GM15510 (cell line): ENCODE measurements around the gene LIN7A.

Experiments used
- POLR2A ChIP-seq: IDR thresholded peaks from 3 replicates; pipeline ENCODE4 v1.6.1; 2011; ENCODE audit warnings: borderline replicate concordance; ENCODE audit not compliant: insufficient read length; ENCODE audit errors: extremely low read depth

The LIN7A gene

DNA sequence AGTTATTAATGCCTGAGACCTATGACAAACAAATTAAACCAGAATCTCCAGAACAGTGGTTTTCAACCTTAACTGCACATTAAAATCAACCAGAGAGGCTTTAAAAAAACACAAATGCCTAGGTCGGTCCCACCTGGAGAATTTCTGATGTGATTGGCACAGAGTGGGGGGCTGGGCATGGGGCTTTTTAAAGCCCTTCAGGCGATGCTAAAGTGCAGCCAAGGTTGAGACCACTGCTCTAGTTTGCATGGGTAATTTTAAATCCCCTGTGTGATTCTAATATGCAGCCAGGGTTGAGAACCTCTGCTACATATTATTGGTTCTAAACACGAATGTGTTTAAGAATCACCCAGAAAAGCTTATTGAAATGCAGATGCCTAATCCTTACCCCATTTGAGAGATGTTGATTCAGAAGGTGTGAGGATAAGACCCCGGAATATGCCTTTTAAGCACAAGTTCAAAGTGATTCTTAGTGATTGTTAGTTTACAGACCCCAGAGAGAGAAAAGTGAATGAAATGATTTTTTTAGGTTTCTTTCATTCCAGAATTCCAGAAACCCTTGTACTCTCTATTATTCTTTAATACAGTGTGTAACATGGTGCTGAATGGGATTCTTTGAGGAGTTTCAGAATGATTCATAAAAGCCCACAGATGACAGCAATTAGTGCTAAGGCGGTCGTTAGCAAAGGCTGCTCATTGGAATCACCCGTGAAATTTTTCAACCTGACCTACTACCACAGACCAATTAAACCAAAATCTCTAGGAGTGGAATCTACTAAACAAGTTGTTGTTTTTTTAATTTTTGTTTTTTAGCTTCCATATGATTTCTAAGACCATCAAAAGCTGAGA is 44.9 kb downstream of the LIN7A start:
- TF ChIP-seq POLR2A: no peak

DNA sequence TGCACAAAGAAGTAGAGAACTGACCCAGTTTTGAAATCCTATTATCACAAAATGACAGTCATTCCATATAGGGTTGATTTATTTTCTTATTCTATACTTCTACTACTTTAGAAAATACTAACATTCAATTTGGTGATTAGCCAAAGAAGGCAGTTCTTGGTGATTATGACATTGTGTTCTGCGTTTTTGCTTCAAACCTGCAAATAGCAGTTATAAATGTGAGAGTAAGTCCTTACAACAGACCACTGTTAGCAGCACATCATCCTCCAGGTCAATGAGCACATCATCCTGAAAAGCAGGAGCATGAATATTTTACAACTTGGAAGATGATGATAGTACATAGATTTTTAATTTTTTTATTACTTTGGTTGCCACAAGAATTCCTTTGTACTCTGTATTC is 53.1 kb downstream of the LIN7A start:
- no peak for TF ChIP-seq POLR2A

DNA sequence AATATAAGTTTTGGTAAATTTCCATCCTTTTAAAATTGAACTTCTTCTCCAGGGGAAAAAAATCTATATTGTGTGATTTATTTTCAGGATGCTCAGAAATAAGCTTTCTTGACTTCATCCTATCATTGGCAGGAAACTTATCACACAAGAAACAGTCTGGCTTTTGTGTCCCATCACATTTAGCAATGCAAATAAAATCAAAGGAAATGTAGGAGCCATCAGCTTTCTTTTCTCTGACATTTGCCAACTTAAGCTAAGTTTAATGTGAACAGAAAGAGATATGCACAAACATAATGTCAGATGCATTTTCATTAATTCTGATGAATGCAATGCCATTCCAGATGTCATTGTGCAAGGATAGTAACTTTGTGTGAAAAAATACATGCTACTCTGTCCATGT is 56.6 kb downstream of the LIN7A start:
- TF ChIP-seq POLR2A: no peak

DNA sequence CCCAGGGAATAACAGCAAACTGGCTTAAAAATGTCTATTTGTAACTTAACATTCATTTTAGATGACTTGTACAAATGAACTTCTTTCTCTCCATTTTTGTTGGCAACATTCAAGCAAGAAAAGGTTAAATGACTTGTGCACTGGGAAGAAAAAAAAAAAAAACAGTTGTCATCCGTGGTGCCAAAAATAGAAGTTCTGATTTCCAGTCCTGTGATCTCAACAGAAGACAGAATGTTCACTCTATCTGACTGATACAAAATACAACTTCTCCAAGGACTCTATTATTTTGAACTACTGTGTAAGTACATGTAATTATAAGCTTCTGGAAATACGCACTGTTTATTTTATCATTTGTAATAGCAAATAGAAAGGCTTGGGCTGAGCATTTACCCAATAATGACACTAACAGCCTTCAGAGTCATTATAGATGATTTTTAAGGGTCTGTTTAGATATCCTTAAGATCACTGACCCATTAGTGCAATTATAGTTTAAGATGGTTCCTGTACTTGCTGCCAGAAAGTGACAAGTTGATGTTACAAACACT is 59.9 kb downstream of the LIN7A start:
- no peak for TF ChIP-seq POLR2A

DNA sequence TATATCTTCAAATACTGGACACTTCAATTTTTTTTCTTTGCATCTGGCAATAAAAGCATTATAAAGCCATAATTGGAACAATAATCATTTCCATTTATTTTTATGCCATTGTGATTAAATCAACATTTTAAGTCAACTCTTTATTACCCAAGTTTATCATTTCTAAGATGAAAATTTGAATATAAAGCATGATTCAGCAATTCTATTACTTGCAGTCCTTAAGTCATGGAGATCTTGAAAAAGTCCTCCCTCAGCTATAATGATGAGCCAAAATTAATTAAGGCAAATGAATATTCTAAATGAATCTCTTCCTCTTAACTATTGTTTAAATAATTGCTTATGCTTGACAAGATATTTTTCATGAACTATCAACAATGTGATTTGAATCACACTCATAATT is 65.7 kb downstream of the LIN7A start:
- no peak for TF ChIP-seq POLR2A

DNA sequence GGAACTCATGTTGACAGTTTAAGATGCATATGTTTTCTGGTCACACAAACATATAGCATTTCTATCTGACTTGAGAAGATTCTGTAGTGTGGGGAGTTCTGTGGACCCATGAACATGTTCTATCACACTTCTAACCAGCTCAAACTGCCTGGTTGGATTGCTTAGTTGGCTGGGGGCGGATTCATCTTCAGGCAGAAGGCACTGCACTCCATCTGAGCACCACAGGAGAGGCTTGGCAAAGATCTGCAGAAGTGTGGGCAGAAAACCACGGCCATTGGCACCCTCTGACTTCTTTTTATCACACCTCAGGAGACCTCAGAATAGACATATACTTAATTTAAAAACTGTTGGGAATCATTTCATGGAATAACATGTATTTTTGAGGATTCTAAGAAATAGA is 68.5 kb downstream of the LIN7A start:
- no peak for TF ChIP-seq POLR2A

DNA sequence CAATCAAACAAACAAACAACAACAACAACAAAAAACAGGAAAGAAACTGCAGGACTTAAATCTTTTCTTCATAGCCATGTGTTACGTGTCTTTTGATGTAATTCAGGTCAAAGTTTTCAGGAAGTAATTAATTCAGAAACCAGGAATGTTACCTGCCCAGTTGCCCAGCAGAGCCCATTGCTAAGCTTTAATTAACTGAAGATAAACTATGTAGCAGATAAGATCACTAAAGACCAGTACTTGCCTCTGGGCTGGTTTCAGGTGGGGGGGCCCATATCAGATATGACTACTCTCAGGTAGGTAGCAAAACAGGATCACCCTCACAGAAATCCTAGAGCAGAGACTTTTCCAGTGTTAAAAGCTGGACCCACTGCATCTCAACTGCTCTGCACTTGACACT is 69.2 kb downstream of the LIN7A start:
- TF ChIP-seq POLR2A: no peak

DNA sequence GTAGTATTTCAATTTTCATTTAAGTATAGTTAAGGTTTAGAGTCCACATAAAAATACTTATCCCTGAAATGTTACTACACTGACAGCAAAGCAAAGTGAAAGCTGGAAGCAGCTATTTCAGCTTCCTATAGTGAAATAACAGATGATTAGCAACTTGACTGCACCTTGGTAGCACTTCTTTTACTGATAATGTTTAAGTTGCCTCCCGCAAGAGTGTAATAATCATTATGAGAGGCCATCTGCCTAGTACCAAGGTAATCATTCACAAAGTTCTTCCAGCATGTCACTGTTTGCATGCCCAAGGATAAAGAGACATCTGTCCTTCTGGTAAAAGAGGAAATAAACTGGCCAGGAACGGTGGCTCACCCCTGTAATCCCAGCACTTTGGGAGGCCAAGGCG is 69.8 kb downstream of the LIN7A start:
- no peak for TF ChIP-seq POLR2A

DNA sequence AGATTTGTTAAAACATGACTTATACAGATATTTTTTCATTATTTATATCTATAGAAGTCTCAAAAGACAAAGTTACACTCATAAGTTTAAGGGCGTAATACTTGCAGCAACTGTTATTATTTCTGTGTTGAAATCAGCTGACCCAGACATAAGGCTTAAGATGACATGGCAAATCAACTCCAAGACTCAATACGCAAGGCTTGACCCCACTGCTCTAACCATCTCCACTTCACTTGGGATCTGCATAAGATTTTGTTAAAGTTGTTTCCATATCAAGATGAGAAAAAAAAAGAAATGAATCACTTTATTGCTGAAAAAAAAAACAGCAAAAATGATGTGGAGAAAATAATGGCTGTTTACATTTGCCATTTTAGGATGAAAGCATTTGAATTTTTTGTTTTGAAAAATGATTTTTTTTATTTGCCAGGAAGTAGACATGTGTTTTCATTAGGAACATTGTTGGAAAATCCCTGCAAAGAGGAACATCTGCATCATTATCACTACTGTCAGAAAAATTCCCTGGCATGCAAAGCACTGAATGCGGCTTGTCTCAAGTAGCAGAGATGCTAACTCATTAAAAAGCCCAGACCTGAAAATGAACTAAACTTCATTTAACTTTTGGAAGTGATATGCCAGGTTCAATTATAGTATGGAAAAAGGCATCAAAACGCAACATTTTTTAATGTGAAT is 73.5 kb downstream of the LIN7A start:
- no peak for TF ChIP-seq POLR2A

DNA sequence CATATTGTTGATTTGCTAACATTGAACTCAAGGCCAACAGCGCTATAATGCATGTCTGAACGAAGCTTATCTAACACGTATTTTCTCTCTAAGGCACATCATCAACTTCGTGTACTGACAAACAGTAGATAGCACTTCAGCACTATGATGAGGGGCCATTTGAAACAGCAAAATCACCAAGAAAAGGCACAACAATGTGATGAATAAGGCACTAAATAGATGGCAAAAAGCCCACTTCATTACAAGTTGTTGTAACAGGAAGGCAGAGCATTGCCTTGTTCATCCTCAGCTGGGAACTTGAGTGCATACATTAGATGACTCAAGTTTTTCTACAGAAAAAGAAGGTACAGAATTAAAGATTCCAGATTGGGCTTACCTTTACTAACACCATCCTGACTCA is 75.2 kb downstream of the LIN7A start:
- no peak for TF ChIP-seq POLR2A

DNA sequence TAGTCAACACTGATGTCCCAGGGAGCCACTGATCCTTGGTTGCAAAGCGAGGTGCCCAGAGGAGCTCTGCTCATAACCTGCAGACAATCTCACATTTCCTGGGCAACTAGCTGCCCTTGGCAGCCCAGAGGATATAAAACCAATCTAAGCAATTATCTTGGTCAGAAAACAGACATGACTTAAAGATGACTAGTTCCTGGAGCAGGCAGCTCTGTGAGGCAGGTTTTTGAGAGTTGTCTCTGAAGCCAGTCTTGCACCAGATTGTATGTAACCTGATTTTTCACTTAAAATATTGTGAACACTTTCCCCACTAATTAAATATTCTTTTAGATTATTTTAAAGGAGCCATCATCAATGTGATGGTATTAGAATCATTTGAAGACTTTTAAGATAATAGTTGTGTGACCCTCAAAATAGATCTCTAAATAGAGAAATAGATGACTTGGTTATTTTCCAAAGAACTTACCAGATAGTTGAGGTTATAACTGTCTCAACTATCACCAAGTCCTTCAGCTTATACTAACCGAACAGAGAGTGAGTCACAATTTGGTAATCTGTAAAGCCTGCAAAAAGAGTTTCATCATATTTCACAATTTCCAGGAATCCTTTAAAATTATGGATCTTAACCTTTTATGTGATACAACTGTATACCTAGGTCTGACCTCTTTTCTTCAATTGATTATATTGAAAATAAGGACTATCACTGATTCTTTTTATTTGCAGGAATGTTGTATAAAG is 75.9 kb downstream of the LIN7A start:
- TF ChIP-seq POLR2A: no peak

DNA sequence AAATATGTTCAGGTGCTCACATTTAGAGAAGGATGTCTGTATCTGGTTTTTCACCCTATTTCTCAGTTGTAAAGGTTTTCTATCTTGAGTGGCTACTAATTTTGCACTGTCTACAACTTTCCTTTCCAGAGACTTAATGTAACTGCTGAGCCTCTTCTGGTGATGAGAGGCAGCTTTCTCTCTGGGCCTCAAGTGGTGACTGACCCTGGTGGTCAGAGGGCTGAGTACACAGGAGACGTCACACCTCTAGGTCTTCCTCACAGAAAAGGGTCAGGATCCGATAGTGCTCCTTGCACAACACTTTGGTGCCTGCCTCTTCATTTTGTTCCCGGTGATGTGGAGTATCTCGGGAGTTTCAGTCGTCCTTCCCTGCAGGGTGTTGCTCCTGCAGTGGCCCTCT is 76.8 kb downstream of the LIN7A start:
- no peak for TF ChIP-seq POLR2A

DNA sequence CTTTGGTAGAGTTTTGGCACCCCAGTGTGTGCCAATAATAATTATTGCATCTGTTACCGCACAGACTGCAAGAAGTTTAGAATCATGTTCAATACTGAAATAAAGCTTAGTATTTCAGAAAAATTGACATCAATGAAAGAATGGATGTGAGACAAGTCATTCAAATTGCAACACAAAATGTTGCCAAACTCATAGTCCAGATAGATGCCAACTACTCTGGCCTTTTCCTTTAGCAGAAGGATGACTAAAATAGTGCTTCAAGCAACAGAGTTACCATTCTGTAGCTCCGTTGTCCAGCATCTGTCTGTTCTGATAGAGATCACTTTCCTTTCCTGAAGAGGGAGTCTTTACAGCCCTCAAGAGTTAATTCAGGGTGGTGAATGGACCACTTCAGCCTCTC is 77.5 kb downstream of the LIN7A start:
- TF ChIP-seq POLR2A: no peak

DNA sequence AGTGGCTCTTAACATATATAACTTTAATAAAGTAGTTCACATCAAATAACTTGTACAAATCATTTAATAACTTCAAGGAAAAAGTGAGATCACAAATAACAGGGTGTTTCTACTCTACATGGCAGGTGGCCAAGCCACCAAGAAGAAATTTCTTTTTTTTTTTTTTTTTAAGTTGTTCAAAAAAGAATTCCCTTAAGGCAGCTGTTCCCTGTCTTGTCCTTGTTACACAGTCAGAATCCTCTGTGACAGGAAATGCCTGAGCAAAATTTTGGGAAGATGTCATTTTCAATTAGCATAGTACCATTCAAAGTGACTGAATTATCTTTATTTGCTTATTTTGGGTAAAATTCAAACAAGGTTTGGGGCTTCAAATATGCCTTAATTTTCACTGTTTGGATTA is 79.4 kb downstream of the LIN7A start:
- no peak for TF ChIP-seq POLR2A

DNA sequence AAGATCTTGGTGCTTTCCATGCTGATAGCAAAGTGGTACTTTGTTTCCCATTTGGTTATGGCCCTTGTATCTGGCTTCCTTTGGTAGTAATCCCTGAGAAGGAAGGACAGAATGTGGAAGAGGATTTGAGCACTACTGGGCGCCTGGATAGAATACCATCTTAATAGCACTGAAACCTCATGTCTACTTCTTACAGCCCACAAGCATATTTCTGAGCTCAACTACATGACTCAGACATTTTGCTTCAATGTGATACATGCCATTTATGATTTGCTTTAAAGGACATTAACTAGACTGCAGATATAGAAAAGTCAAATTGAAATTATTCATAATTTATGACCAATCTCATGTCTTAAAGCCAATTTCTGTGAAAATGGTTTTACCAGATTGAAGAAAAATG is 80.4 kb downstream of the LIN7A start:
- no peak for TF ChIP-seq POLR2A
